HG03521 (cell line): Measurements from ENCODE around the gene MVK.

Experiments used
- ATAC-seq: cut with Tn5 transposase; IDR thresholded peaks from one replicate; pipeline ENCODE4 v1.9.1; 2021; ENCODE audit warnings: mild to moderate bottlenecking, moderate library complexity; ENCODE audit not compliant: unreplicated experiment

MVK gene

GRCh38 chr12:109563291-109564284 is 10.0 kb upstream of the MVK start:
- no peak for ATAC-seq

GRCh38 chr12:109566424-109566823 is 7.2 kb upstream of the MVK start:
- no peak for ATAC-seq

- ATAC-seq, result no peak
These were observed 6.3 kb upstream of the MVK start for GRCh38 chr12:109567296-109567695.

- no peak for ATAC-seq
These were observed 5.6 kb upstream of the MVK start for GRCh38 chr12:109567967-109568366.

- ATAC-seq, result no peak
These were observed 5.1 kb upstream of the MVK start for GRCh38 chr12:109568486-109568885.

- ATAC-seq, result no peak
These were observed 1.7 kb upstream of the MVK start for GRCh38 chr12:109571773-109572505.

- ATAC-seq, result no peak
These were observed 1.1 kb upstream of the MVK start for GRCh38 chr12:109572506-109572845.

GRCh38 chr12:109573914-109574244 is 285 bp downstream of the MVK start:
- no peak for ATAC-seq

GRCh38 chr12:109575683-109576082 is 2.1 kb downstream of the MVK start:
- no peak for ATAC-seq

- ATAC-seq, result no peak
These were observed 3.7 kb downstream of the MVK start for GRCh38 chr12:109577311-109577710.

GRCh38 chr12:109578330-109578927 is 4.8 kb downstream of the MVK start:
- ATAC-seq, result no peak

GRCh38 chr12:109579639-109580038 is 6.0 kb downstream of the MVK start:
- no peak for ATAC-seq

- ATAC-seq, result no peak
These were observed 6.7 kb downstream of the MVK start for GRCh38 chr12:109580272-109580671.

- ATAC-seq, result no peak
These were observed 7.2 kb downstream of the MVK start for GRCh38 chr12:109580684-109581333.

GRCh38 chr12:109581334-109581691 is 7.7 kb downstream of the MVK start:
- no peak for ATAC-seq

GRCh38 chr12:109581856-109582255 is 8.3 kb downstream of the MVK start:
- no peak for ATAC-seq

- ATAC-seq, result no peak
These were observed 9.0 kb downstream of the MVK start for GRCh38 chr12:109582636-109583035.

- no peak for ATAC-seq
These were observed 10.1 kb downstream of the MVK start for GRCh38 chr12:109583733-109584132.

GRCh38 chr12:109586385-109587296 is 13.0 kb downstream of the MVK start:
- ATAC-seq, result no peak

GRCh38 chr12:109587921-109588320 is 14.3 kb downstream of the MVK start:
- ATAC-seq, result no peak
